NCI-H2171 (cell line): ENCODE results near the gene RUNDC3A.
"Not testable (repeated sequence)": the region's sequence is repeated elsewhere in the genome, so short reads cannot be mapped to it uniquely, and the experiment has no call there.

Experiments used
- DNase-seq: peaks from one replicate; lab custom pipeline; 2025; lab: John Stamatoyannopoulos, UW

RUNDC3A gene

GRCh38 chr17:44343510-44344209 is 35.3 kb downstream of the RUNDC3A start:
- no peak for DNase-seq

DNA sequence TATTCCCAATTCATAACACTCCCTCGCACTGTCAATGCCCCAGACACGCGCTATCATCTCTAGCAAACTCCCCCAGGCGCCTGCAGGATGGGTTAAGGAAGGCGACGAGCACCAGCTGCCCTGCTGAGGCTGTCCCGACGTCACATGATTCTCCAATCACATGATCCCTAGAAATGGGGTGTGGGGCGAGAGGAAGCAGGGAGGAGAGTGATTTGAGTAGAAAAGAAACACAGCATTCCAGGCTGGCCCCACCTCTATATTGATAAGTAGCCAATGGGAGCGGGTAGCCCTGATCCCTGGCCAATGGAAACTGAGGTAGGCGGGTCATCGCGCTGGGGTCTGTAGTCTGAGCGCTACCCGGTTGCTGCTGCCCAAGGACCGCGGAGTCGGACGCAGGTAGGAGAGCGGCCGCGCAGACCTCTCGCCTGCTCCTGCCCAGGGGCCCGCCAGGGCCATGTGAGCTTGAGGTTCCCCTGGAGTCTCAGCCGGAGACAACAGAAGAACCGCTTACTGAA is 36.6 kb downstream of the RUNDC3A start, which contains the start of gene GRN:
TSS of gene GRN (plus strand) at position 364 of the 515 bp plus-strand sequence. CDS start 3,863 bp downstream, outside the sequence.
- DNase-seq, result peak; percentile 97

DNA sequence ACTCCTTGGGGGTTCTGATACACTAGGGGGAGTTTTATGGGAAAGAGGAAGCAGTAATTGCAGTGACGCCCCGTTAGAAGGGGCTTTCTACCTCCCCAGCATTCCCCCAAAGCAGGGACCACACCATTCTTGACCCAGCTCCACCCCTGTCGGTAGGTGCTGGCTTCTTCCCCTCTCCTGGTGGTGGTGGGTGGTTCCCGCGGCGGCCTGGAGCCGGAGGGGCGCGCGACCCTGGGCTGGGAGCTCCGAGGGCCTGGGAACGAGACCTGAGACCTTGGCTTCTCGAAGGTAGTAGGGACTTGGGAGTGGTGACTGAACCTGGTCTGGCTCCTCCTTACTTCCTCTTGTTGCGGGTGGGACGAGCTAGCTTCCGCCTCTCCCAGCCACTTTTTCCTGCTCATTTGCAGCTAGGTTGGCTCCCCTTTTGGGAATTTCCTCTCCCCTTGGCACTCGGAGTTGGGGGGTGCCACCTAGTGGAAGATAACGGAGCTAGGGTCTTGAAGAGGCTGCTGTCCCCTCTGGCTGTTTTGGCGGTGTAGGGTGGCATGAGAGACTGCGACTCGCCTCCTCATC is 37.1 kb downstream of the RUNDC3A start:
- DNase-seq, result peak; percentile 69

GRCh38 chr17:44346064-44346844 is 37.9 kb downstream of the RUNDC3A start:
- no peak for DNase-seq

GRCh38 chr17:44347206-44348055 is 39.0 kb downstream of the RUNDC3A start:
- not testable (repeated sequence) for DNase-seq

GRCh38 chr17:44348234-44348987 is 40.0 kb downstream of the RUNDC3A start:
- DNase-seq, result no peak

DNA sequence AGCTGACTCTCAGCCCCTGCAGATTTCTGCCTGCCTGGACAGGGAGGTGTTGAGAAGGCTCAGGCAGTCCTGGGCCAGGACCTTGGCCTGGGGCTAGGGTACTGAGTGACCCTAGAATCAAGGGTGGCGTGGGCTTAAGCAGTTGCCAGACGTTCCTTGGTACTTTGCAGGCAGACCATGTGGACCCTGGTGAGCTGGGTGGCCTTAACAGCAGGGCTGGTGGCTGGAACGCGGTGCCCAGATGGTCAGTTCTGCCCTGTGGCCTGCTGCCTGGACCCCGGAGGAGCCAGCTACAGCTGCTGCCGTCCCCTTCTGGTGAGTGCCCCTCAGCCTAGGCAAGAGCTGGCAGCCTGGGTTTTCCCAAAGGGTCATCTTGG is 40.6 kb downstream of the RUNDC3A start:
- no peak for DNase-seq

GRCh38 chr17:44349553-44350070 is 41.2 kb downstream of the RUNDC3A start:
- no peak for DNase-seq

DNA sequence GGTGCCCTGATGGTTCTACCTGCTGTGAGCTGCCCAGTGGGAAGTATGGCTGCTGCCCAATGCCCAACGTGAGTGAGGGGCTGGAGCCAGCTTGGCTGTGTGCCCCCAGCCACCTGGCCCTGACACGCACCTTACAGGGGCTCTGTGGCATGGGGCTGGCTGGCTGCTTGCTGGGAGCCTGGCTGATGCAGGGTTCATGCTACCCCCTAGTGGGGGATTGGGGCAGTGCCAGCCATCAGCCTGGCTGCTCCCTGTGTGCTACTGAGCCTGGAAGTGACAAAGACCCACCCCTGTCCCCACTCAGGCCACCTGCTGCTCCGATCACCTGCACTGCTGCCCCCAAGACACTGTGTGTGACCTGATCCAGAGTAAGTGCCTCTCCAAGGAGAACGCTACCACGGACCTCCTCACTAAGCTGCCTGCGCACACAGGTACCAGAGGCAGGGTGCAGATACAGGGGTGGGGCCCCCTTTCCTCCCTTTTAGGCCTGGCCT is 42.4 kb downstream of the RUNDC3A start:
- DNase-seq, result peak; percentile 40

DNA sequence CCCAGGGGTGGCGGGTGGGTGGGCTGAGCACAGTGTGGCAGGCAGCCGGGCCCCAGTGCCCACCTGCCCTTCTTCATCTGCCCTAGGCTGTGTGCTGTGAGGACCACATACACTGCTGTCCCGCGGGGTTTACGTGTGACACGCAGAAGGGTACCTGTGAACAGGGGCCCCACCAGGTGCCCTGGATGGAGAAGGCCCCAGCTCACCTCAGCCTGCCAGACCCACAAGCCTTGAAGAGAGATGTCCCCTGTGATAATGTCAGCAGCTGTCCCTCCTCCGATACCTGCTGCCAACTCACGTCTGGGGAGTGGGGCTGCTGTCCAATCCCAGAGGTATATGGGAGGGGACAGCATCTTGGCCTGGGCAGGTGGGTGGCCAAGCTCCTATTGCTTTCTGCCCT is 43.1 kb downstream of the RUNDC3A start:
- no peak for DNase-seq

- no peak for DNase-seq
Observed at GRCh38 chr17:44351961-44352827, 43.8 kb downstream of the RUNDC3A start.

DNA sequence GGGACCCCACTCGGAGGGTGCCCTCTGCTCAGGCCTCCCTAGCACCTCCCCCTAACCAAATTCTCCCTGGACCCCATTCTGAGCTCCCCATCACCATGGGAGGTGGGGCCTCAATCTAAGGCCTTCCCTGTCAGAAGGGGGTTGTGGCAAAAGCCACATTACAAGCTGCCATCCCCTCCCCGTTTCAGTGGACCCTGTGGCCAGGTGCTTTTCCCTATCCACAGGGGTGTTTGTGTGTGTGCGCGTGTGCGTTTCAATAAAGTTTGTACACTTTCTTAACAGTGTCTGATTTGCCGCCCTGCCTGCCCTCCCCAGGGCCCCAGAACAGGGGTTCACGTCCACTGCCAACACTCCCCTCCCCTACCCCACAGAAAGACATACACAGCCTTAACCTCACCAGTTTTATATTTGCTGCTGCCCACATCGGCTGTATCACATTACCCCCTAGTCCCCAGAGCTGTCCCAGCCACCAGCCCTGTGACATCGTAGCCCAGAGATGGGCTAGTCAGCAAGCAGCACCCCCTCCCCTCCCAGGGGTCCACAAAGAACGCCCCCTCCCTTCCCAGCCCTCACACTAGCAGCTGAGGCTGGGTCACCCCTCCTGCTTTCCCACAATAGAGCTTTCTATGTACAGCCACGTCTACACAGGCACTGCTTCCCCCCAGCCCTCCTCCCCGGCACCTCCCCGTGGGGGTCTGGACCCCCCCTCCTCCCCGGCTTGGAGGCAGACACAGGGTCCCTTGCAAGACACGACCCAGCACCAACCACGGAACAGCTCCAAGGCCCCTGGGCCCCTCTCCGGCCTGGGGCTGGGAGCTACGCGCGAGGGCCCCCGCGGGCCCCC is 44.6 kb downstream of the RUNDC3A start:
- DNase-seq, result no peak

- DNase-seq, result no peak
Observed at GRCh38 chr17:44353672-44354331, 45.4 kb downstream of the RUNDC3A start.

DNA sequence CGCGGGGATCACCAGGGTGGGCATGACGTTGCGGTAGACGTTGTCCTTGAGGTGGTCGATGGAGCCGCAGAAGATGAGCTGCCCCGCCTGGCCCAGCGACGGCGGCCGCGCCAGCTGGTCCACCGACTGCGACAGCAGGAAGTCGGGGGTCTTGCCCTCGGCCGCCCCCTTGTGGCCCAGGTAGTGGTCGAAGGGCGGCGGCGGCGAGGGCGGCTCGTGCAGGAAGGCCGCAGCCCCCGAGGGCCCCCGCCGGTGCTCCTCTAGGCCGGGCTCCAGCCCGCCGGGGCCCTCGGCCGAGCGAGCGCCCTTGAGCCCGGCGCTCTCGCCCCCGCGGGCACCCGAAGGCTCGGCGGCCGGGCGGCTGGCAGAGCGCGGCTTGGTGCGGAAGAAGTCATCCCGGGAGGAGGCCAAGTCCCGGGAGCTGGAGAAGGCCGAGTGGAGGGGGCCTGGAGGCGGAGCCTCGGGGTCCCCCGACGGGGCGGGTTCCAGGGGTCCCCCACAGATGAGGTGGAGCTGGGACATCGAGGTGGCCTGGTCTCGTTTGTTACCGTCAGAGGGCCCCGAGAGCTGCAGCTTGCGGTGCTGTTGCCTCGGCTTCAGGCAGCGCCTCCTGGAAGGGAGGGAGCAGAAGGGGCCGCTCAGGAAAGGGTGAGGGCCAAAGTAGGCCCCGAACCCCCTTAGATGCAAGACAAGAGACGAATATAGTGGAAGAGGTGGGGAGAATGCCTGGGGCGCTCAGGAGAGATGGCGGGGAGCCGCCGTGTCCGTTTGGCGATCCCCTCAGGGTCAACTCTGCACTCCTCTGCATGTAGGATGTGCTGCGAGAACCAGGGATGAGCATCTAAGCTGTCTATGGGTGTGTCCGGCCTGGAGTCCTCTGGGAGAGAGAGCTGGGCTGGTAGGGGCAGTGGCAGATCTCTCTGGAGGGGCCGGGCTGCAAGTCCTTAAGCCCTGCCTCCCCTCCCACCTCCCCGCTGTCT is 46.5 kb downstream of the RUNDC3A start:
- DNase-seq, result no peak

GRCh38 chr17:44355642-44356099 is 47.3 kb downstream of the RUNDC3A start:
- DNase-seq, result no peak

DNA sequence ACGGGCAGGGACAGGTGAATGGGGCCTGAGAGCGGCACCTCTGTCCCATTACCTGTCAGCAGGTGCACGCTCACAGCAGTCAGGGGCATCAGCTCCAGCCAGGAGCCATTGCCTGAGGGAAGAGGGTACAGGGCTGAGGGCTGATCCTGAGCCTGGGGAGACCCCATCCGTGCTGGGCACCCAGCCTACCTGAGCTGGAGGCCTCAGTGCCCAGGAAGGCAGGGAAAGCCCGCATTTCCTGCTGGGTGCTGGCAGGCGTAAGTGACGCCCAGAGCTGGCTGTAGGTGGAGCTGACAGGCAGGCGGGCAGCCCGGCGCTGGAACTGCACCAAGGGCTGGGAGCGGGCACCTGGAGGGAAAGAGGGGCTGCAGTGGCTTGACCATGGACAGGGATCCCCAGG is 47.8 kb downstream of the RUNDC3A start:
- no peak for DNase-seq

DNA sequence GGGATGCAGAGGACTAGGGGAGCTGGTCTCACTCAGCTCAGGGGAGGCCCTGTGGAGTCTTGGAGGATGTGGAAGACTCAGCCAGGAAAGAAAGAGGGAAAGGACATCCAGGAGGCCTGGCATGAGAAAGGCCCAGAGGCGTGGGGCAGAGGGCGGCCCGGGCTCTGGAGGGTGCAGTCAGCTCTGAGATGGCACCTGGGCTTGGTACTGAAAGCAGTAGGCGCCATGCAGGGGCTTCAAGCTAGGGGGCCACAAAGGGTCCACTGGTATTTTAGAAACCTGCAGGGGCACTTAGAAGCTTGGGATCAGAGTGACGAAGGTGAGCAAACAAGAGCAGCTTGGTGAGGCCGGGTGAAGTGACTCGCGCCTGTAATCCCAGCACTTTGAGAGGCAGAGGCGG is 49.7 kb downstream of the RUNDC3A start:
- DNase-seq, result no peak
